ENCODE results near the gene VPS18. TPM values are rescaled to one million over a fixed set of nuclear protein-coding genes. Genes with fewer than 3 reads are reported as not detected.

VPS18 gene
- 48.2 and 52.1 TPM in 2 replicates for total RNA-seq

DNA sequence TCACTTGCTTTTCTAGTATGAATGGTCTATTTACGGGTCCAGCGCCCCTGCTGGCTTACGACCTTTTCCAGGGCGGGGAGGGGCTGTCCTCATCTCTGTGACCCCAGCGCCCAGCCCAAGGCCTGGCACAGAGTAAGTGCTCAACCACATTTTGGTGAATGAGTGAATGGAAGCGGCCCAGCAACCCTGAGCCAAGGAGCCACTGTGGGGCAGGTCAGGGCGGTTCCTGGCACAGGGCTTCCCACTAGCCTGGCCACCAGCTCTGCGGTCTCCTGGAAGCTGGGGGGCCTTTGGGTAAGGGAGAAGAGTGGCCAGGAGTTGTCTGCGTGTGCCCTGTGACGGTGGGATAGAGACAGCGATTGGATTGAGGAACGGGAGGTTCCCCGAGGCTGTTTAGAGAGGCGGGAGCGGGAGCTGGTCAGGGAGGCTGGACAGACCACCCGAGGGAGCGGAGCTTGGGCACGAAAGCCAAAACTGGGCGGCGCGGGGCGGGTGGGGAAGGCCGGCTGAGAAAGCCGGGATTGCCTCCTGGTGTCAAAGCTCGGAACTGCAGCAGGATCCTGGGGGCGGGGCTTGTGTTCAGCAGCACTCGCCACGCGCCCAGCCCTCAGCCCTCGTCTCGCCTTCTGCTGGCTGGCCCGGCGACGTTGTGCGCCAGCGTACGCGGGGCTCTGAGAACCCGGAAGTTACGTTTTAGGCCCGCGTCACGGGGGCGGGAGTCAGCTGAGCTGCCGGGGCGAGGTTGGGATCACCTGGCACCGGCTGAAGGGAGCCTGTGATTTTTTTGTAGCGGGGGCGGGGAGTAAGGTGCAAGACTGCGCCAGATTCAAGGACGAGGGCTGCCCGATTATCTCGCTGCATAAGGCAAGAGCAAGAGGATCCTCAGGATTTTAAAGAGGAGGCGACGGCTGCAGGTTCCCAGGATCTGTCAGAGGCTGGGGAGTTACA, at the start of gene VPS18:
TSS of gene VPS18 (plus strand) at position 718 of the 948 bp plus-strand sequence. CDS start 319 bp downstream, outside the sequence.

DNA sequence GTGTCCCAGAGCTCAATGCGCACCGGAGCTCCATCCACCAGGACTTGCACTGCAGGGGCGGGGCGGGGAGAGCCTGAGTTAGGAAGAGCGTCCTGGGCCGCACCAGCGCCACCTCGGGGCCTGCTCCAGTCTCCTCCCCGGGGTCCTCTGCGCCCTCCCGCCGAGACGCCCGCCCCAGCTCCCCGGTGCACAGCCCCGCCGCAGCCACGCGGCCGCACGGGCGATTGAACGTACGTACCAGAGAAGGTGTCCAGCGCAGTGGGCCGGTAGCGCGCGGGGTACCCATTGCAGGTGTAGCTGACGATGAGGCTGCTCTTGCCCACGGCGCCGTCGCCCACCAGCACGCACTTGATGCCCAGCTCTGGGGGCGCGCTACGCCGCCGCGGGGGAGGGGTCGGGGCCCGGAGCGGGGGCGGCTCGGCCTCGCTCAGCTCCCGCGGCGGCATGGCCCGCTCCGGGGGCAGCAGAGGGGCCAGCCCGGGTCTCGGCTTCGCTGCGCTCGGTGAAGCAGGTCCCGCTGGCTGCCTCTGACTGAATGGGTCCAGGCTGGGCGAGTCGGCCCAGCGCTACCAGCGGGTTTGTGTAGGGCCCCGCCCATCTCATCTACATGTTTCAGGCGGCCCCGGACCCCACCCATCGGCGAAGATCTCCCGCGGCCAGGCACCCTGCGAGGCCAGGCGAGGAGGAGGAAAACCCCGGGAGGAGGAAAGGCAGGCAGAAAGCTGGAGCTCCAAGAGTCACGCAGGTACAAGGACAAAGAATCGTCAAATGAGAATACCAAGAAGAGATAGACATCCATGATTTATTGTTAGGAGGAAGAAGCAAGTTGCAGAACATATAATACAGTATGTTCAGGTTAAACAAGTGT, 20.3 kb upstream of the VPS18 start, which contains the start of gene RHOV:
TSS of gene RHOV (minus strand) at position 541 of the 868 bp plus-strand sequence. CDS start at position 446, 95 bp downstream.

GRCh38 chr15:40928821-40929659, 34.8 kb downstream of the VPS18 start, which contains the start of gene DLL4:
Gene DLL4, plus strand, starts transcription at chr15:40929340. Its CDS starts 329 bp downstream, at chr15:40929669.

DNA sequence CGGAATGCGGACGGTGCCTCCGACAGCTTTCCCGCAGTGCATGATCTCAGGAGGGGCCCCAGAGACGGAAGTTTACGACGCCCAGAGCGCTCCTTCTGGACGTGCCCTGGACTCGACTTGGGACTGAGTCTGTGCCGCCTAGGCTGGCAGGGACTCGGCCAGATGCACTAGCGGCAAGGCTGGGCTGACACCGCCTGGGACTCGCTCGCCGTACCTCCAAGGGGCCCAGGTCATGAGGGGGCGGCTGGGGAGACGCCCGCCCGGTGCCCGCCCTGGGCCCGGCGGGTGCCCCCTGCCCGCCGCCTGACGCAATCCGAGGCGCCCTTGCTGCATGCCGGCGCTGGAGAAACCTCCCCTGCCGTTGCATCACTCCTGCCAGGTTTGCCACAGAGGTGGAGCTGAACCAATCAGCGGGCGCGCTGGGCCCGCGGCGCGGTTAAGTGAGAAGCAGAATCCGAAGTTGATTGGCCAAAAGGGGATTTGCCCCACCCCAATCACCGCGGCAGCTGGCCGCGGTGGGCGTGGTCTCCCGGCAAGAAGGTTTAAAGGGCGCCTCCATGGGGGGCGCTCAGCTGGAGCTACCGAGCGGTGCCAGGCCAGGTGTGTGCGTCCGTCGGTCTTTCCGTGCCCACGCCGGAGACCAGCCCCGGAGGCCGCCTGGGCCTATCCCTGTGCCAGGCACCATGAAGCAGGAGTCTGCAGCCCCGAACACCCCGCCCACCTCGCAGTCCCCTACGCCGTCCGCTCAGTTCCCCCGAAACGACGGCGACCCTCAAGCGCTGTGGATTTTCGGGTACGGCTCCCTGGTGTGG, 58.9 kb downstream of the VPS18 start, which contains the start of gene CHAC1:
TSS of gene CHAC1 (plus strand) at position 571 of the 812 bp plus-strand sequence. CDS start at position 684, 113 bp downstream.

Other genes with a start within 250 kb of the VPS18 start
- gene RAD51, start 199.3 kb upstream of the VPS18 start, total RNA-seq: 12.3 and 16.2 TPM in 2 replicates
- 20.9 and 23.1 TPM in 2 replicates for gene RMDN3, start 139.2 kb upstream of the VPS18 start, total RNA-seq
- 4.3 and 6.6 TPM in 2 replicates for gene GCHFR, start 130.4 kb upstream of the VPS18 start, total RNA-seq
- 0.13 and 0.15 TPM in 2 replicates for gene C15orf62, start 124.5 kb upstream of the VPS18 start, total RNA-seq
- 17.2 and 26.3 TPM in 2 replicates for gene ZFYVE19, start 87.4 kb upstream of the VPS18 start, total RNA-seq
- gene DNAJC17, start 87.0 kb upstream of the VPS18 start, total RNA-seq: 31.3 and 40.2 TPM in 2 replicates
- gene PPP1R14D, start 65.7 kb upstream of the VPS18 start, total RNA-seq: not detected in 2 replicates
- 1.3 and 2.2 TPM in 2 replicates for gene SPINT1, start 50.4 kb upstream of the VPS18 start, total RNA-seq
- 0.05 TPM in 1 of 2 replicates, not detected in the other for gene RHOV, start 20.2 kb upstream of the VPS18 start, total RNA-seq
- 24.1 and 24.6 TPM in 2 replicates for gene DLL4, start 34.9 kb downstream of the VPS18 start, total RNA-seq
- 5.5 and 8.7 TPM in 2 replicates for gene CHAC1, start 59.0 kb downstream of the VPS18 start, total RNA-seq
- 15.2 and 35.4 TPM in 2 replicates for gene INO80, start 221.8 kb downstream of the VPS18 start, total RNA-seq